WERI-Rb-1 (cell line): ENCODE data around the gene MARCKS.

ENCODE experiments used
- DNase-seq: peaks from one replicate; pipeline ENCODE4 v3.0.0-alpha.2; 2020
- H3K27ac ChIP-seq: fragments of 250-450 bp; sonication (Bioruptor Pico); 2 replicates; pipeline ENCODE4 v1.5.1; 2020; ENCODE audit warnings: mild to moderate bottlenecking, moderate library complexity
- H3K27me3 ChIP-seq: fragments of 250-450 bp; sonication (Bioruptor Pico); 2 replicates; pipeline ENCODE4 v1.5.1; 2021; ENCODE audit warnings: mild to moderate bottlenecking, low read depth, moderate library complexity; ENCODE audit not compliant: insufficient read depth, severe bottlenecking
- H3K36me3 ChIP-seq: fragments of 250-450 bp; sonication (Bioruptor Pico); 2 replicates; pipeline ENCODE4 v1.5.1; 2020; ENCODE audit warnings: mild to moderate bottlenecking, moderate library complexity
- H3K4me3 ChIP-seq: 2 replicates; pipeline ENCODE4 v1.5.1; 2011; ENCODE audit warnings: low read depth, mild to moderate bottlenecking, control low read depth, low read length
- H3K9me3 ChIP-seq: fragments of 250-450 bp; sonication (Bioruptor Pico); 2 replicates; pipeline ENCODE4 v1.5.1; 2021; ENCODE audit warnings: mild to moderate bottlenecking, moderate library complexity; ENCODE audit not compliant: severe bottlenecking
- TF ChIP-seq, protein P1 (sequence below): IDR thresholded peaks from 2 replicates; pipeline ENCODE4 v1.5.1; 2011; ENCODE audit warnings: low read depth, mild to moderate bottlenecking, control low read depth, inconsistent platforms, low read length

The MARCKS gene

DNA sequence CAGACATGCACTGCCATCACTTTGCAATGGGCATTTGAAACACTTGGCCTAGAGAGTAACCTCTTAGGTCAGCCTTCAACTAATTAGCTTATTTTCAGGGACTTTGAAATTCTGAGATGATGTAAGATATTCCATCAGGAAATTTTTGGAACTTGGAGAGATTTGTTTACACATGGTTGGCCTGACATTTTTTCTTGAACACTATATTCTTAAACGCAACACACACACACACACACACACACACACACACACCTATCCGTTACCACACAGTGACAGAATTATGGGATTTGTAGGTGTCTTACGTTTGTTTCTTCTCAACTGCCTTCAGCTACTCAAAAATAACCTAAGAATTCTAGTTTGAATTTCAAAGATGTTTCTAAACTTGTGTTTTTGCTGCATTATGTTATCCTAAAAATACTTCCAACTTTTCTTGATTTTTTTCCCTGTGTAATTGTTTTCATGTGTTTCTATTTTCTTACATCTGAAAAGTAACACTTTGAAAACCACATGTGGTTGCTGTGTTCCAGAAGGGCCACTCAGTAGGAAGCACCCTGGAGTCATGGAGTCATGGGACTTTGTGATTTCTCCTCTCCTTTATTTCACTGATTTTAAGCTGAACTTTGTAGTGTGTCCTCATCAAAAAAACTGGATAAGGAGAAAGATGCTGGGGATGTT is 31.9 kb downstream of the MARCKS start:
- TF ChIP-seq, protein P1, sequence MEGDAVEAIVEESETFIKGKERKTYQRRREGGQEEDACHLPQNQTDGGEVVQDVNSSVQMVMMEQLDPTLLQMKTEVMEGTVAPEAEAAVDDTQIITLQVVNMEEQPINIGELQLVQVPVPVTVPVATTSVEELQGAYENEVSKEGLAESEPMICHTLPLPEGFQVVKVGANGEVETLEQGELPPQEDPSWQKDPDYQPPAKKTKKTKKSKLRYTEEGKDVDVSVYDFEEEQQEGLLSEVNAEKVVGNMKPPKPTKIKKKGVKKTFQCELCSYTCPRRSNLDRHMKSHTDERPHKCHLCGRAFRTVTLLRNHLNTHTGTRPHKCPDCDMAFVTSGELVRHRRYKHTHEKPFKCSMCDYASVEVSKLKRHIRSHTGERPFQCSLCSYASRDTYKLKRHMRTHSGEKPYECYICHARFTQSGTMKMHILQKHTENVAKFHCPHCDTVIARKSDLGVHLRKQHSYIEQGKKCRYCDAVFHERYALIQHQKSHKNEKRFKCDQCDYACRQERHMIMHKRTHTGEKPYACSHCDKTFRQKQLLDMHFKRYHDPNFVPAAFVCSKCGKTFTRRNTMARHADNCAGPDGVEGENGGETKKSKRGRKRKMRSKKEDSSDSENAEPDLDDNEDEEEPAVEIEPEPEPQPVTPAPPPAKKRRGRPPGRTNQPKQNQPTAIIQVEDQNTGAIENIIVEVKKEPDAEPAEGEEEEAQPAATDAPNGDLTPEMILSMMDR: no peak
- no peaks in the 10 kb centered on the region for H3K27me3 ChIP-seq
- H3K36me3 ChIP-seq: no peaks in the 10 kb centered on the region
- DNase-seq: no peak
- H3K4me3 ChIP-seq: no peak overlapping the region
- no peaks in the 10 kb centered on the region for H3K9me3 ChIP-seq
- no peak overlapping the region for H3K27ac ChIP-seq

DNA sequence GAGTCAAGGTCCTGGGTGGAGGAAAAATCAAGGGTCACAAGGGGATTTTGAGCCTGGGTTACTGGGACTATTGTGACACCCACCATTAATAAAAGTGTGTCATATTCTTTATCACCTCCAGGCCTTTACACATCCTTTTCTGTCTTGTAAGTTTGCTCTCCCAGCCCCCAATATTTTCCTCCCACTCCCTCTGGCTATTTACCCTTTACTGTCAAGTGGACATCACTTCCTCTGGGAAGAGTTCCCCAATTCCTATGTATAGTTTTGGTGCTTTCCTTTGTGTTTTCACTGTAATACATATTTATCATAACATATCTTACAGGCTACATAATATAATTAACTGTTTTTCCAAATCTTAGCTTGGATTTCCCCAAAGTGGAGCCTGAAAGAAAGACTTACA is 36.3 kb downstream of the MARCKS start:
- Histone ChIP-seq H3K36me3 (no peaks in the 10 kb centered on the region), H3K27ac (no peak overlapping the region), H3K9me3 (no peaks in the 10 kb centered on the region), H3K4me3 (no peak overlapping the region), H3K27me3 (no peaks in the 10 kb centered on the region)
- TF ChIP-seq, protein P1: no peak
- DNase-seq: no peak

DNA sequence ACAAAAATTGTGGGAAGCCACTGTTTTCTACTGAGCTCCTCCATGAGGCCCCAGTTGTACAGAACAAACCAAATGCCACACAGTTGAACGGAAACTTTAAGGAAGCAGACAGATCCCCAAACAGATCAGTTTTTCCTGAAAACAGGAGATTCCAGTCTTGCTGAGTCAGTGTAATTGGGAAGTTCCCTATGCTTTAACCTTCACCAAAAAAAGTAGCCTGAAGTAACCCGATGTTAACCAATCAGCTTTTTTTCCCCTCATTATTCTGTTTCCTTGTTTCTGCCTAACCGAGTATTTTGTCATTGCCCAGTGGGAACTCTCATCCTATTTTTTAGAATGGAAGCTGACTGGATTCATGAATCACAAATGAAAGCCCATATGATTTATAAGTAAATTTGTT is 36.7 kb downstream of the MARCKS start:
- Histone ChIP-seq H3K4me3 (no peak overlapping the region), H3K27ac (no peak overlapping the region), H3K36me3 (no peaks in the 10 kb centered on the region), H3K9me3 (no peaks in the 10 kb centered on the region), H3K27me3 (no peaks in the 10 kb centered on the region)
- TF ChIP-seq, protein P1: no peak
- DNase-seq: no peak

DNA sequence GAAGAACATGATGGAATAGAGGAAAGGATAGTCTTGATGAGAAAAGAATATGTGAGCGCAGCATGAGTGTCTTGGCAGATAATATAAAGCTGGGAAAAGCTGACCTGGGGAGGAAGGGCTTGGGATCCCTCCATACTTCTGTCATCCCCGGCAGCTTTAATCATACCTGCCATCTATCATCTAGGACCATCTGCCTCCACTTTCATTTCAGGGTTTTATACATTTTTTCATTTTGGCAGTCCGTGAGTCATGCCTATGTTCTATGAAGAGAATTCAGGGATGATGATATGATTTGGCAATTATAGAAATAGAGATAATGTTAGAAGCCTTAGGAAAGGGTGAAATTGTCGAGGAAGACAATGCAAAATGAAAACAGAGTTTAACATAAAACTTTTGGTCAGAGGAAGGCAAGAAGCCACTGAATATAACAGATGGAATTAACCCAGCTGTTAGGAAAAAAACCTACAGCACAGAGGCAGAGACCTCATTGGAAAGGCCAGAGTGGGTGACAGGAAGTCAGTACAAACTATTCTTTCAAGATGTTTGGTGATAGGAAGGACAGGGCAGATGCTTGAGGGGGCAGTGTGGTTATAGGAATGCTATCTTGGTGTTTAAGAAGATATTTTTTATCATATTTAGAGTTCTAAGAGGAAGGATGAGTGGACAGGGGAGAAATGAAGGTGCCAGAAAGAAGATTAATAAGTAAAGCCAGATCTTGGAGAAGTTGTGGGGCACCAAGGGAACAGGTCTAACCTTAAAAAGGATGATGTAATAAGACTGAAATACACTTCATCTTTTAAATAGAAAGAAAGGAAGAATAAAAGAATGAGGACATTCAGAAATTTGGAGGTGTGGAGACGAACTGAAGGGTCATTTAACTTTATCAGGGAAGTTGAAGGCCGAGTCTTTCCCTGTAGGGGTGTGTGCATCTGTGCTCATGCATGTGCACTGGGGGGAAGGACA is 37.8 kb downstream of the MARCKS start:
- H3K27ac ChIP-seq: no peak overlapping the region
- no peaks in the 10 kb centered on the region for H3K9me3 ChIP-seq
- H3K27me3 ChIP-seq: no peaks in the 10 kb centered on the region
- TF ChIP-seq, protein P1: no peak
- no peaks in the 10 kb centered on the region for H3K36me3 ChIP-seq
- no peak overlapping the region for H3K4me3 ChIP-seq
- no peak for DNase-seq

DNA sequence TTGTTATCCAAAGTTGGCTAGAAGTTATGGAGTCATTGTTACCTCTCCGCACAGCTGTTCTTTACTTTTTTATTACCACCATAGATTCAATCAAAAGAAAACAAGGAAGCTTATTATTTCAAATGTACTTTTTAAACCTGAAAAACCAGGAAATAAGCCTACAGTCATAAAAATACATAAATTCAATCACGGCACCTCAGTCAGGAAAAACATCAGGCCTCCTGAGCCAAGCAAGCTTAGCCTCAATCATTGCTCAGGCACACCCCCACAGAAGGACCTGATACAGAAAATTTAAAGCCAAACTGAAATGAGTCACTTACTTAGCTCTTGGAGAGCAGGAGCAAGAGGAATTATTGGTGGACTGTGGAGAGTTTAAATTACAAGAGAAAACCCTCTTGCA is 44.3 kb downstream of the MARCKS start:
- no peaks in the 10 kb centered on the region for H3K9me3 ChIP-seq
- TF ChIP-seq, protein P1: no peak
- H3K27me3 ChIP-seq: no peaks in the 10 kb centered on the region
- no peak for DNase-seq
- H3K4me3 ChIP-seq: no peak overlapping the region
- no peaks in the 10 kb centered on the region for H3K36me3 ChIP-seq
- no peak overlapping the region for H3K27ac ChIP-seq
